Effector CD8-positive, alpha-beta T cell (primary cell): ENCODE data around the gene SIPA1L3.

ENCODE experiments used
- DNase-seq: peaks from one replicate; lab custom pipeline; 2025; lab: John Stamatoyannopoulos, UW

SIPA1L3 gene

GRCh38 chr19:38152461-38153379 is 245.7 kb downstream of the SIPA1L3 start:
- no peak for DNase-seq

GRCh38 chr19:38155453-38155852 is 248.4 kb downstream of the SIPA1L3 start:
- no peak for DNase-seq

- no peak for DNase-seq
Observed at GRCh38 chr19:38158730-38159129, 251.7 kb downstream of the SIPA1L3 start.

- DNase-seq, result no peak
Observed at GRCh38 chr19:38162094-38162493, 255.1 kb downstream of the SIPA1L3 start.

- no peak for DNase-seq
Observed at GRCh38 chr19:38162632-38163031, 255.6 kb downstream of the SIPA1L3 start.

- DNase-seq, result no peak
Observed at GRCh38 chr19:38163419-38164290, 256.6 kb downstream of the SIPA1L3 start.

- DNase-seq, result no peak
Observed at GRCh38 chr19:38164526-38164925, 257.5 kb downstream of the SIPA1L3 start.

- no peak for DNase-seq
Observed at GRCh38 chr19:38165335-38165734, 258.3 kb downstream of the SIPA1L3 start.

GRCh38 chr19:38168637-38169036 is 261.6 kb downstream of the SIPA1L3 start:
- no peak for DNase-seq

- DNase-seq, result no peak
Observed at GRCh38 chr19:38170334-38170733, 263.3 kb downstream of the SIPA1L3 start.

GRCh38 chr19:38172001-38172400 is 265.0 kb downstream of the SIPA1L3 start:
- no peak for DNase-seq

GRCh38 chr19:38173291-38174041 is 266.5 kb downstream of the SIPA1L3 start:
- DNase-seq, result no peak

GRCh38 chr19:38175422-38175821 is 268.4 kb downstream of the SIPA1L3 start:
- DNase-seq, result no peak

GRCh38 chr19:38180071-38180470 is 273.1 kb downstream of the SIPA1L3 start:
- no peak for DNase-seq

- DNase-seq, result no peak
Observed at GRCh38 chr19:38182536-38183210, 275.7 kb downstream of the SIPA1L3 start.

GRCh38 chr19:38183251-38183897 is 276.4 kb downstream of the SIPA1L3 start:
- DNase-seq, result no peak

GRCh38 chr19:38184815-38185214 is 277.8 kb downstream of the SIPA1L3 start:
- DNase-seq, result no peak

GRCh38 chr19:38185562-38185961 is 278.6 kb downstream of the SIPA1L3 start:
- DNase-seq, result no peak

GRCh38 chr19:38190061-38190460 is 283.1 kb downstream of the SIPA1L3 start:
- no peak for DNase-seq

- DNase-seq, result no peak
Observed at GRCh38 chr19:38190793-38191192, 283.8 kb downstream of the SIPA1L3 start.

- no peak for DNase-seq
Observed at GRCh38 chr19:38191747-38192146, 284.7 kb downstream of the SIPA1L3 start.
